Skeletal muscle satellite cell (primary cell): ENCODE measurements around the gene NCK1.

Experiments
- H3K27me3 ChIP-seq: 2 replicates; pipeline ENCODE4 v1.7.0; 2013; ENCODE audit warnings: low read length; ENCODE audit not compliant: control insufficient read depth, insufficient read depth
- H3K36me3 ChIP-seq: 2 replicates; pipeline ENCODE4 v1.7.0; 2013; ENCODE audit warnings: mild to moderate bottlenecking, control low read depth, low read length; ENCODE audit not compliant: insufficient read depth
- H3K4me1 ChIP-seq: 2 replicates; pipeline ENCODE4 v1.7.0; 2013; ENCODE audit warnings: low read length; ENCODE audit not compliant: control insufficient read depth, insufficient read depth
- H3K4me2 ChIP-seq: 2 replicates; pipeline ENCODE4 v1.7.0; 2013; ENCODE audit warnings: mild to moderate bottlenecking, low read length
- H3K4me3 ChIP-seq: 2 replicates; pipeline ENCODE4 v1.7.0; 2013; ENCODE audit warnings: low read length
- H3K9ac ChIP-seq: 2 replicates; pipeline ENCODE4 v1.7.0; 2013; ENCODE audit warnings: mild to moderate bottlenecking, low read depth, low read length, moderate library complexity
- H3K9me3 ChIP-seq: replicated peaks from 2 replicates; pipeline ENCODE4 v1.7.0; 2013; ENCODE audit warnings: mild to moderate bottlenecking, control low read depth, low read length

NCK1 gene

GRCh38 chr3:136914739-136915138 is 52.7 kb downstream of the NCK1 start:
- Histone ChIP-seq H3K4me1 (no peaks in the 10 kb centered on the region), H3K36me3 (no peaks in the 10 kb centered on the region), H3K4me2 (no peak overlapping the region), H3K9me3 (no peaks in the 10 kb centered on the region), H3K4me3 (no peak overlapping the region), H3K9ac (no peak overlapping the region), H3K27me3 (no peaks in the 10 kb centered on the region)

- H3K9me3 ChIP-seq, result no peaks in the 10 kb centered on the region
- no peaks in the 10 kb centered on the region for H3K27me3 ChIP-seq
- H3K4me3 ChIP-seq, result no peak overlapping the region
- no peak overlapping the region for H3K9ac ChIP-seq
- no peaks in the 10 kb centered on the region for H3K4me1 ChIP-seq
- H3K36me3 ChIP-seq, result no peaks in the 10 kb centered on the region
- H3K4me2 ChIP-seq, result no peak overlapping the region
Measured at GRCh38 chr3:136916223-136916622, 54.2 kb downstream of the NCK1 start.

GRCh38 chr3:136919799-136920580 is 58.0 kb downstream of the NCK1 start:
- Histone ChIP-seq H3K4me1 (no peaks in the 10 kb centered on the region), H3K27me3 (no peaks in the 10 kb centered on the region), H3K4me2 (no peak overlapping the region), H3K9me3 (no peaks in the 10 kb centered on the region), H3K4me3 (no peak overlapping the region), H3K9ac (no peak overlapping the region), H3K36me3 (no peaks in the 10 kb centered on the region)

- Histone ChIP-seq H3K4me1 (no peaks in the 10 kb centered on the region), H3K4me3 (no peak overlapping the region), H3K4me2 (no peak overlapping the region), H3K36me3 (no peaks in the 10 kb centered on the region), H3K27me3 (no peaks in the 10 kb centered on the region), H3K9ac (no peak overlapping the region), H3K9me3 (no peaks in the 10 kb centered on the region)
Measured at GRCh38 chr3:136920904-136921611, 59.0 kb downstream of the NCK1 start.

- peaks cover 11% of the 10 kb centered on the region for H3K4me1 ChIP-seq
- H3K27me3 ChIP-seq, result no peaks in the 10 kb centered on the region
- H3K4me3 ChIP-seq, result no peak overlapping the region
- no peaks in the 10 kb centered on the region for H3K9me3 ChIP-seq
- H3K9ac ChIP-seq, result no peak overlapping the region
- no peaks in the 10 kb centered on the region for H3K36me3 ChIP-seq
- no peak overlapping the region for H3K4me2 ChIP-seq
Measured at GRCh38 chr3:136925425-136926190, 63.6 kb downstream of the NCK1 start.

- Histone ChIP-seq H3K4me2 (no peak overlapping the region), H3K27me3 (no peaks in the 10 kb centered on the region), H3K4me1 (peaks cover 11% of the 10 kb centered on the region), H3K9ac (no peak overlapping the region), H3K4me3 (no peak overlapping the region), H3K9me3 (no peaks in the 10 kb centered on the region), H3K36me3 (no peaks in the 10 kb centered on the region)
Measured at GRCh38 chr3:136928240-136928639, 66.2 kb downstream of the NCK1 start.

- H3K9ac ChIP-seq, result peak overlapping the region; percentile 43
- peaks cover 9% of the 10 kb centered on the region for H3K36me3 ChIP-seq
- H3K4me3 ChIP-seq, result peak overlapping the region; percentile 20
- H3K4me2 ChIP-seq, result peak overlapping the region; percentile 51
- H3K9me3 ChIP-seq, result no peaks in the 10 kb centered on the region
- H3K4me1 ChIP-seq, result peaks cover 11% of the 10 kb centered on the region
- H3K27me3 ChIP-seq, result no peaks in the 10 kb centered on the region
Measured at GRCh38 chr3:136929977-136930670, 68.1 kb downstream of the NCK1 start.

GRCh38 chr3:136931606-136932005 is 69.6 kb downstream of the NCK1 start:
- Histone ChIP-seq H3K27me3 (no peaks in the 10 kb centered on the region), H3K9me3 (no peaks in the 10 kb centered on the region), H3K9ac (no peak overlapping the region), H3K4me3 (no peak overlapping the region), H3K4me1 (peaks cover 11% of the 10 kb centered on the region), H3K36me3 (peaks cover 12% of the 10 kb centered on the region), H3K4me2 (no peak overlapping the region)

GRCh38 chr3:136932523-136932922 is 70.5 kb downstream of the NCK1 start:
- Histone ChIP-seq H3K36me3 (peaks cover 12% of the 10 kb centered on the region), H3K9me3 (peaks cover 6% of the 10 kb centered on the region), H3K9ac (no peak overlapping the region), H3K4me1 (peaks cover 11% of the 10 kb centered on the region), H3K4me3 (no peak overlapping the region), H3K27me3 (no peaks in the 10 kb centered on the region), H3K4me2 (no peak overlapping the region)

- Histone ChIP-seq H3K9me3 (peaks cover 6% of the 10 kb centered on the region), H3K9ac (no peak overlapping the region), H3K27me3 (no peaks in the 10 kb centered on the region), H3K4me3 (no peak overlapping the region), H3K36me3 (peaks cover 12% of the 10 kb centered on the region), H3K4me1 (peaks cover 18% of the 10 kb centered on the region), H3K4me2 (no peak overlapping the region)
Measured at GRCh38 chr3:136932978-136933772, 71.2 kb downstream of the NCK1 start.
